ENCODE data around the gene NRSN2. TPM values are rescaled to one million over a fixed set of nuclear protein-coding genes. Genes with fewer than 3 reads are reported as not detected.
"Not testable (repeated sequence)": the region's sequence is repeated elsewhere in the genome, so short reads cannot be mapped to it uniquely, and the experiment has no call there.

NRSN2 gene
- total RNA-seq, 1 donor from 2014 or later, result 5.9 TPM

GRCh38 chr20:388034-388994, 41.4 kb downstream of the NRSN2 start:
- no peak overlapping the region for H3K27ac Mint-ChIP-seq
- intact Hi-C loops (cut with micrococcal nuclease), result no loop called here
- H3K27me3 Mint-ChIP-seq (ENCODE audit: low read depth), result no peaks in the 10 kb centered on the region
- H3K4me1 Mint-ChIP-seq (ENCODE audit: low read depth), result peaks cover 11% of the 10 kb centered on the region
- no peak for DNase-seq (ENCODE audit: low spot score)
- H3K9me3 Mint-ChIP-seq, result no peaks in the 10 kb centered on the region
- H3K36me3 Mint-ChIP-seq (ENCODE audit: low read depth), result peaks cover 74% of the 10 kb centered on the region
- no peak overlapping the region for H3K4me3 Mint-ChIP-seq (ENCODE audit: low read depth)

GRCh38 chr20:389220-389619, 42.3 kb downstream of the NRSN2 start:
- Mint-ChIP-seq H3K4me3 (ENCODE audit: low read depth) (no peak overlapping the region), H3K4me1 (ENCODE audit: low read depth) (peaks cover 3% of the 10 kb centered on the region), H3K36me3 (ENCODE audit: low read depth) (peaks cover 75% of the 10 kb centered on the region), H3K9me3 (no peaks in the 10 kb centered on the region), H3K27me3 (ENCODE audit: low read depth) (no peaks in the 10 kb centered on the region), H3K27ac (no peak overlapping the region)
- no peak for DNase-seq (ENCODE audit: low spot score)
- intact Hi-C loops (cut with micrococcal nuclease), result no loop called here

GRCh38 chr20:391041-391711, 44.3 kb downstream of the NRSN2 start:
- Mint-ChIP-seq H3K27me3 (ENCODE audit: low read depth) (no peaks in the 10 kb centered on the region), H3K9me3 (no peaks in the 10 kb centered on the region), H3K4me1 (ENCODE audit: low read depth) (no peaks in the 10 kb centered on the region), H3K27ac (no peak overlapping the region), H3K4me3 (ENCODE audit: low read depth) (no peak overlapping the region), H3K36me3 (ENCODE audit: low read depth) (peaks cover 73% of the 10 kb centered on the region)
- no peak for DNase-seq (ENCODE audit: low spot score)
- intact Hi-C loops (cut with micrococcal nuclease), result no loop called here

- H3K27ac Mint-ChIP-seq; H3K4me1 Mint-ChIP-seq (ENCODE audit: low read depth); H3K9me3 Mint-ChIP-seq; H3K4me3 Mint-ChIP-seq (ENCODE audit: low read depth); H3K27me3 Mint-ChIP-seq (ENCODE audit: low read depth); DNase-seq (ENCODE audit: low spot score); intact Hi-C loops (cut with micrococcal nuclease): not testable (repeated sequence)
- peaks cover 66% of the 10 kb centered on the region for H3K36me3 Mint-ChIP-seq (ENCODE audit: low read depth)
These were observed 46.4 kb downstream of the NRSN2 start for GRCh38 chr20:393296-393695.

- peaks cover 48% of the 10 kb centered on the region for H3K36me3 Mint-ChIP-seq (ENCODE audit: low read depth)
- no peak overlapping the region for H3K4me3 Mint-ChIP-seq (ENCODE audit: low read depth)
- H3K9me3 Mint-ChIP-seq, result no peaks in the 10 kb centered on the region
These were observed 49.3 kb downstream of the NRSN2 start for GRCh38 chr20:396252-396618.

GRCh38 chr20:396619-397431, 49.9 kb downstream of the NRSN2 start:
- no peak overlapping the region for H3K4me3 Mint-ChIP-seq (ENCODE audit: low read depth)
- DNase-seq (ENCODE audit: low spot score), result no peak
- H3K9me3 Mint-ChIP-seq, result no peaks in the 10 kb centered on the region
- no peaks in the 10 kb centered on the region for H3K27me3 Mint-ChIP-seq (ENCODE audit: low read depth)
- H3K4me1 Mint-ChIP-seq (ENCODE audit: low read depth), result peaks cover 15% of the 10 kb centered on the region
- no peak overlapping the region for H3K27ac Mint-ChIP-seq
- peaks cover 42% of the 10 kb centered on the region for H3K36me3 Mint-ChIP-seq (ENCODE audit: low read depth)
- intact Hi-C loops (cut with micrococcal nuclease), result no loop called here

More at GRCh38 chr20:396252-396618, 49.3 kb downstream of the NRSN2 start:
- Mint-ChIP-seq H3K27ac (no peak overlapping the region), H3K4me1 (ENCODE audit: low read depth) (peaks cover 11% of the 10 kb centered on the region), H3K27me3 (ENCODE audit: low read depth) (no peaks in the 10 kb centered on the region)
- no peak for DNase-seq (ENCODE audit: low spot score)
- intact Hi-C loops (cut with micrococcal nuclease), result no loop called here

- H3K27me3 Mint-ChIP-seq (ENCODE audit: low read depth), result no peaks in the 10 kb centered on the region
- H3K9me3 Mint-ChIP-seq, result no peaks in the 10 kb centered on the region
- H3K4me1 Mint-ChIP-seq (ENCODE audit: low read depth), result peaks cover 19% of the 10 kb centered on the region
- no peak for DNase-seq (ENCODE audit: low spot score)
- peak overlapping the region; percentile 8 for H3K27ac Mint-ChIP-seq
- intact Hi-C loops (cut with micrococcal nuclease), result no loop called here
- H3K36me3 Mint-ChIP-seq (ENCODE audit: low read depth), result peaks cover 34% of the 10 kb centered on the region
- no peak overlapping the region for H3K4me3 Mint-ChIP-seq (ENCODE audit: low read depth)
These were observed 50.7 kb downstream of the NRSN2 start for GRCh38 chr20:397432-398237.

- peaks cover 6% of the 10 kb centered on the region for H3K9me3 Mint-ChIP-seq
- peaks cover 26% of the 10 kb centered on the region for H3K4me1 Mint-ChIP-seq (ENCODE audit: low read depth)
- no peaks in the 10 kb centered on the region for H3K27me3 Mint-ChIP-seq (ENCODE audit: low read depth)
- no peak for DNase-seq (ENCODE audit: low spot score)
- H3K27ac Mint-ChIP-seq, result no peak overlapping the region
- H3K36me3 Mint-ChIP-seq (ENCODE audit: low read depth), result peaks cover 23% of the 10 kb centered on the region
- H3K4me3 Mint-ChIP-seq (ENCODE audit: low read depth), result no peak overlapping the region
- intact Hi-C loops (cut with micrococcal nuclease), result no loop called here
These were observed 52.3 kb downstream of the NRSN2 start for GRCh38 chr20:399182-399707.

GRCh38 chr20:400128-400453, 53.2 kb downstream of the NRSN2 start:
- H3K27ac Mint-ChIP-seq, result no peak overlapping the region
- peaks cover 26% of the 10 kb centered on the region for H3K4me1 Mint-ChIP-seq (ENCODE audit: low read depth)
- no peaks in the 10 kb centered on the region for H3K27me3 Mint-ChIP-seq (ENCODE audit: low read depth)
- peaks cover 6% of the 10 kb centered on the region for H3K9me3 Mint-ChIP-seq
- intact Hi-C loops (cut with micrococcal nuclease), result loop anchor here (10.0 kb wide), 1 partner anchor 45 kb away; no protein-coding TSS in a partner anchor
- no peak overlapping the region for H3K4me3 Mint-ChIP-seq (ENCODE audit: low read depth)
- H3K36me3 Mint-ChIP-seq (ENCODE audit: low read depth), result peaks cover 19% of the 10 kb centered on the region
- no peak for DNase-seq (ENCODE audit: low spot score)

- Mint-ChIP-seq H3K4me1 (ENCODE audit: low read depth) (peaks cover 27% of the 10 kb centered on the region), H3K4me3 (ENCODE audit: low read depth) (no peak overlapping the region), H3K9me3 (peaks cover 6% of the 10 kb centered on the region), H3K36me3 (ENCODE audit: low read depth) (peaks cover 14% of the 10 kb centered on the region), H3K27ac (no peak overlapping the region), H3K27me3 (ENCODE audit: low read depth) (no peaks in the 10 kb centered on the region)
- no peak for DNase-seq (ENCODE audit: low spot score)
- intact Hi-C loops (cut with micrococcal nuclease), result loop anchor here (10.0 kb wide), 1 partner anchor 46 kb away; no protein-coding TSS in a partner anchor
These were observed 53.8 kb downstream of the NRSN2 start for GRCh38 chr20:400454-401275.

GRCh38 chr20:401682-402495, 55.0 kb downstream of the NRSN2 start:
- Mint-ChIP-seq H3K9me3 (peaks cover 6% of the 10 kb centered on the region), H3K36me3 (ENCODE audit: low read depth) (peaks cover 12% of the 10 kb centered on the region), H3K4me1 (ENCODE audit: low read depth) (peaks cover 30% of the 10 kb centered on the region), H3K27me3 (ENCODE audit: low read depth) (no peaks in the 10 kb centered on the region), H3K27ac (peak overlapping the region; percentile 42), H3K4me3 (ENCODE audit: low read depth) (no peak overlapping the region)
- intact Hi-C loops (cut with micrococcal nuclease), result loop anchor here (10.0 kb wide), 1 partner anchor 47 kb away; no protein-coding TSS in a partner anchor
- no peak for DNase-seq (ENCODE audit: low spot score)

Data from activated T-helper 2 cell treated with anti-CD3 and anti-CD28 coated beads, Interferon-gamma antibody, Interleukin-2, Interleukin-4, amounts not matched to agents 10 μg/mL and 5 μg/mL and 100 μg/mL, durations not matched to agents 14 hours and 24 hours and 36 hours (primary cell).